Activated CD8-positive, alpha-beta memory T cell treated with anti-CD3 and anti-CD28 coated beads for 36 hours (primary cell): Measurements from ENCODE around the gene AANAT. TPM values are rescaled to one million over a fixed set of nuclear protein-coding genes. Genes with fewer than 3 reads are reported as not detected.
"Not testable (repeated sequence)": the region's sequence is repeated elsewhere in the genome, so short reads cannot be mapped to it uniquely, and the experiment has no call there.

Source experiments
- CTCF ChIA-PET: fragments of 350-600 bp; sonication (Branson Sonifier 250); formaldehyde crosslinking; loops from one replicate; lab custom pipeline; 2021; ENCODE audit warnings: antibody characterized with exemption; lab: Charles Lee
- POLR2A ChIA-PET: fragments of 350-600 bp; sonication (Branson Sonifier 250); formaldehyde crosslinking; loops from one replicate; lab custom pipeline; 2021; ENCODE audit warnings: antibody characterized with exemption; lab: Charles Lee
- total RNA-seq, 2 experiments: library from RNA; stranded (reverse); gene quantifications; one replicate each; pipeline ENCODE4 v1.2.3, GENCODE V29; 2021

Gene AANAT
- total RNA-seq, 2 experiments from 2014 or later, result 0.21 TPM; not detected in 1

GRCh38 chr17:76508472-76509063, 41.2 kb downstream of the AANAT start:
- POLR2A ChIA-PET, result not testable (repeated sequence)
- CTCF ChIA-PET, result interaction anchor here (0.8 to 4.8 kb wide), 4 partner anchors 14 to 116 kb away, joined by 3 to 57 read pairs (median 4); partner anchors contain the start of gene AANAT

- ChIA-PET CTCF (interaction anchor here (1.2 to 1.8 kb wide), 4 partner anchors 12 to 45 kb away, joined by 3 to 7 read pairs (median 5); partner anchors contain the start of gene AANAT), POLR2A (no interaction called here)
These were observed 43.4 kb downstream of the AANAT start for GRCh38 chr17:76510831-76511244.

GRCh38 chr17:76511668-76512365, 44.4 kb downstream of the AANAT start:
- ChIA-PET CTCF (interaction anchor here (0.8 to 1.3 kb wide), 3 partner anchors 45 to 54 kb away, joined by 3 to 4 read pairs (median 3); no protein-coding TSS in a partner anchor), POLR2A (no interaction called here)

- ChIA-PET POLR2A (interaction anchor here (0.6 kb wide), 1 partner anchor 244 kb away, joined by 3 read pairs; no protein-coding TSS in a partner anchor), CTCF (interaction anchor here (0.8 to 2.3 kb wide), 4 partner anchors 10 to 55 kb away, joined by 3 to 8 read pairs (median 3); no protein-coding TSS in a partner anchor)
These were observed 45.2 kb downstream of the AANAT start for GRCh38 chr17:76512366-76513305.

- ChIA-PET CTCF (interaction anchor here (0.6 to 2.3 kb wide), 3 partner anchors 10 to 234 kb away, joined by 3 to 8 read pairs (median 4); no protein-coding TSS in a partner anchor), POLR2A (interaction anchor here (0.6 kb wide), 1 partner anchor 244 kb away, joined by 3 read pairs; no protein-coding TSS in a partner anchor)
These were observed 45.9 kb downstream of the AANAT start for GRCh38 chr17:76513306-76513692.

GRCh38 chr17:76514355-76514754, 47.0 kb downstream of the AANAT start:
- ChIA-PET POLR2A (interaction anchor here (0.5 to 1.3 kb wide), 2 partner anchors 44 to 609 kb away, joined by 3 read pairs; no protein-coding TSS in a partner anchor), CTCF (interaction anchor here (2.3 kb wide), 1 partner anchor 8 kb away, joined by 8 read pairs; no protein-coding TSS in a partner anchor)

GRCh38 chr17:76515274-76515949, 48.0 kb downstream of the AANAT start:
- CTCF ChIA-PET, result interaction anchor here (0.7 to 2.4 kb wide), 5 partner anchors 41 to 195 kb away, joined by 3 to 7 read pairs (median 4); no protein-coding TSS in a partner anchor
- POLR2A ChIA-PET, result interaction anchor here (0.7 to 1.3 kb wide), 3 partner anchors 30 to 43 kb away, joined by 3 to 11 read pairs (median 3); no protein-coding TSS in a partner anchor

- ChIA-PET POLR2A (no interaction called here), CTCF (interaction anchor here (0.6 to 2.4 kb wide), 3 partner anchors 40 to 569 kb away, joined by 3 to 7 read pairs (median 4); no protein-coding TSS in a partner anchor)
These were observed 50.2 kb downstream of the AANAT start for GRCh38 chr17:76517638-76518038.

GRCh38 chr17:76519048-76519966, 51.9 kb downstream of the AANAT start:
- CTCF ChIA-PET, result interaction anchor here (0.7 to 1.1 kb wide), 3 partner anchors 10 to 1407 kb away, joined by 3 to 4 read pairs (median 3); no protein-coding TSS in a partner anchor
- POLR2A ChIA-PET, result no interaction called here

Other genes with a start within 250 kb of the AANAT start
- gene RNF157, start 227.1 kb upstream of the AANAT start, total RNA-seq, result 10 to 100 TPM; 16.0 to 21.1 TPM
- 100 to 1,000 TPM; 163 to 177 TPM for gene UBALD2, start 202.3 kb upstream of the AANAT start, total RNA-seq
- gene QRICH2, start 159.3 kb upstream of the AANAT start, total RNA-seq, result 1 to 10 TPM; 1.7 to 2.0 TPM
- 10 to 100 TPM; 39.4 to 41.8 TPM for gene PRPSAP1, start 113.7 kb upstream of the AANAT start, total RNA-seq
- 10 to 100 TPM; 24.3 to 24.4 TPM for gene SPHK1, start 83.0 kb upstream of the AANAT start, total RNA-seq
- 10 to 100 TPM; 40.5 to 41.6 TPM for gene UBE2O, start 14.5 kb upstream of the AANAT start, total RNA-seq
- 10 to 100 TPM; 34.3 to 34.4 TPM for gene RHBDF2, start 33.8 kb downstream of the AANAT start, total RNA-seq
- not detected for gene CYGB, start 70.1 kb downstream of the AANAT start, total RNA-seq
- under 1 TPM in 1 of 2 experiments, not detected in 1; 0.08 TPM for gene PRCD, start 72.4 kb downstream of the AANAT start, total RNA-seq
- not detected for gene ST6GALNAC2, start 118.3 kb downstream of the AANAT start, total RNA-seq
- gene ST6GALNAC1, start 176.2 kb downstream of the AANAT start, total RNA-seq, result not detected
- 10 to 100 TPM; 24.5 to 26.0 TPM for gene MXRA7, start 243.4 kb downstream of the AANAT start, total RNA-seq